ENCODE data around the gene MYO10.

DNA sequence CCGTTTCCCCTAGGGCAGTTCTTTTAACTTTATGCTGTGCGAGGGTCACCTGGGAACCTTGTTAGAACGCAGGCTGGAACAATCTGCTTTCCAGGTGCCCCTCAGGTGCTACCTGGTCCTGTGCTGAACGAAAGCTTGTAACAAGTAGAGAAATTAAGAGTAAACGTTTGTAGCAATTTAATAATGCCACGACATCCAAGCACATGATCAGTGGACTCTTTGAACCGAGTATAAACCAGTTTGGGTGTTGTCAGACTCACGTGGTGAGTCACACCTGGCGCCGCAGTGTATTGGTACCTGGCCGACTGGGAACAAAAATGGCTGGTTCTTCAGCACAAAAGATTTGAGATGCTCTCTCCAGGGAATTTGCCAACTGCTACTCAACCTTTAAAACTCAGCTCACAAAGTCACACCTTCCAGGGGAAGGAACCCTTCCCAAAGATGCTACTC lies 926 bp upstream of the MYO10 start:
- TF ChIP-seq, protein P1, sequence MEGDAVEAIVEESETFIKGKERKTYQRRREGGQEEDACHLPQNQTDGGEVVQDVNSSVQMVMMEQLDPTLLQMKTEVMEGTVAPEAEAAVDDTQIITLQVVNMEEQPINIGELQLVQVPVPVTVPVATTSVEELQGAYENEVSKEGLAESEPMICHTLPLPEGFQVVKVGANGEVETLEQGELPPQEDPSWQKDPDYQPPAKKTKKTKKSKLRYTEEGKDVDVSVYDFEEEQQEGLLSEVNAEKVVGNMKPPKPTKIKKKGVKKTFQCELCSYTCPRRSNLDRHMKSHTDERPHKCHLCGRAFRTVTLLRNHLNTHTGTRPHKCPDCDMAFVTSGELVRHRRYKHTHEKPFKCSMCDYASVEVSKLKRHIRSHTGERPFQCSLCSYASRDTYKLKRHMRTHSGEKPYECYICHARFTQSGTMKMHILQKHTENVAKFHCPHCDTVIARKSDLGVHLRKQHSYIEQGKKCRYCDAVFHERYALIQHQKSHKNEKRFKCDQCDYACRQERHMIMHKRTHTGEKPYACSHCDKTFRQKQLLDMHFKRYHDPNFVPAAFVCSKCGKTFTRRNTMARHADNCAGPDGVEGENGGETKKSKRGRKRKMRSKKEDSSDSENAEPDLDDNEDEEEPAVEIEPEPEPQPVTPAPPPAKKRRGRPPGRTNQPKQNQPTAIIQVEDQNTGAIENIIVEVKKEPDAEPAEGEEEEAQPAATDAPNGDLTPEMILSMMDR (conservative IDR thresholded peaks at IDR 0.05; ENCODE audit: low read depth in 2 of 2) = no peak
- TF ChIP-seq JUNB (IDR thresholded peaks at IDR 0.05; ENCODE audit: unreplicated experiment) (no peak), EZH2 (IDR thresholded peaks at IDR 0.05; ENCODE audit: low read depth, unreplicated experiment) (no peak), POLR2AphosphoS5 (IDR thresholded peaks at IDR 0.05; ENCODE audit: low read depth) (no peak), EZH2phosphoT487 (IDR thresholded peaks at IDR 0.05; ENCODE audit: unreplicated experiment) (no peak), STAT1 (IDR thresholded peaks at IDR 0.05; ENCODE audit: unreplicated experiment) (no peak), CREB1 (CRISPR knock-in tag; IDR thresholded peaks at IDR 0.05; ENCODE audit: low read depth) (no peak), NANOG (IDR thresholded peaks at IDR 0.05; ENCODE audit: borderline replicate concordance) (no peak)
- TF ChIP-seq, protein P2, sequence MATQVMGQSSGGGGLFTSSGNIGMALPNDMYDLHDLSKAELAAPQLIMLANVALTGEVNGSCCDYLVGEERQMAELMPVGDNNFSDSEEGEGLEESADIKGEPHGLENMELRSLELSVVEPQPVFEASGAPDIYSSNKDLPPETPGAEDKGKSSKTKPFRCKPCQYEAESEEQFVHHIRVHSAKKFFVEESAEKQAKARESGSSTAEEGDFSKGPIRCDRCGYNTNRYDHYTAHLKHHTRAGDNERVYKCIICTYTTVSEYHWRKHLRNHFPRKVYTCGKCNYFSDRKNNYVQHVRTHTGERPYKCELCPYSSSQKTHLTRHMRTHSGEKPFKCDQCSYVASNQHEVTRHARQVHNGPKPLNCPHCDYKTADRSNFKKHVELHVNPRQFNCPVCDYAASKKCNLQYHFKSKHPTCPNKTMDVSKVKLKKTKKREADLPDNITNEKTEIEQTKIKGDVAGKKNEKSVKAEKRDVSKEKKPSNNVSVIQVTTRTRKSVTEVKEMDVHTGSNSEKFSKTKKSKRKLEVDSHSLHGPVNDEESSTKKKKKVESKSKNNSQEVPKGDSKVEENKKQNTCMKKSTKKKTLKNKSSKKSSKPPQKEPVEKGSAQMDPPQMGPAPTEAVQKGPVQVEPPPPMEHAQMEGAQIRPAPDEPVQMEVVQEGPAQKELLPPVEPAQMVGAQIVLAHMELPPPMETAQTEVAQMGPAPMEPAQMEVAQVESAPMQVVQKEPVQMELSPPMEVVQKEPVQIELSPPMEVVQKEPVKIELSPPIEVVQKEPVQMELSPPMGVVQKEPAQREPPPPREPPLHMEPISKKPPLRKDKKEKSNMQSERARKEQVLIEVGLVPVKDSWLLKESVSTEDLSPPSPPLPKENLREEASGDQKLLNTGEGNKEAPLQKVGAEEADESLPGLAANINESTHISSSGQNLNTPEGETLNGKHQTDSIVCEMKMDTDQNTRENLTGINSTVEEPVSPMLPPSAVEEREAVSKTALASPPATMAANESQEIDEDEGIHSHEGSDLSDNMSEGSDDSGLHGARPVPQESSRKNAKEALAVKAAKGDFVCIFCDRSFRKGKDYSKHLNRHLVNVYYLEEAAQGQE (IDR thresholded peaks at IDR 0.05; ENCODE audit: unreplicated experiment) = no peak

All from GM23338 (cell line).